ENCODE results near the gene ARL15. TPM values are rescaled to one million over a fixed set of nuclear protein-coding genes. Genes with fewer than 3 reads are reported as not detected.

The ARL15 gene
- polyA plus RNA-seq, 1 of the 3 experiments (the other 2 are of a cell fraction) = 6.4 TPM

DNA sequence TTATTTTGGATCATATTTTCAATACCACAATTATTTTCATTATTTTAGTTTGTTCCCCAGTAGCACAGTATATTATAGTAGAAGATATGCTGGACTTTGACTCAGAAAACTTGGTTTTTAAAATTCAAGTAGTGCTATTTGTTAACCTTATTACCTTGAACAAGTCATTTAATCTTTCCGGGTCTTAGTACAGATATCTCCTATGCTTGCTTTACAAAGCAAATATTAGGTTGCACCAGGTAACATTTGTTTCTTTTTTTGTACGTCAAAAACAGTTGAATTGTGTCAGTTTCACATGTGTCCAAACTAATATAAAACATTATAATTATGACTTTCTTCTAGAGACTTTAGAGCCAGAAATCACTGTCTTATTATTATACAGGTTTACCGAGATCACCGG is 338.1 kb downstream of the ARL15 start:
- TF ChIP-seq, protein P1, sequence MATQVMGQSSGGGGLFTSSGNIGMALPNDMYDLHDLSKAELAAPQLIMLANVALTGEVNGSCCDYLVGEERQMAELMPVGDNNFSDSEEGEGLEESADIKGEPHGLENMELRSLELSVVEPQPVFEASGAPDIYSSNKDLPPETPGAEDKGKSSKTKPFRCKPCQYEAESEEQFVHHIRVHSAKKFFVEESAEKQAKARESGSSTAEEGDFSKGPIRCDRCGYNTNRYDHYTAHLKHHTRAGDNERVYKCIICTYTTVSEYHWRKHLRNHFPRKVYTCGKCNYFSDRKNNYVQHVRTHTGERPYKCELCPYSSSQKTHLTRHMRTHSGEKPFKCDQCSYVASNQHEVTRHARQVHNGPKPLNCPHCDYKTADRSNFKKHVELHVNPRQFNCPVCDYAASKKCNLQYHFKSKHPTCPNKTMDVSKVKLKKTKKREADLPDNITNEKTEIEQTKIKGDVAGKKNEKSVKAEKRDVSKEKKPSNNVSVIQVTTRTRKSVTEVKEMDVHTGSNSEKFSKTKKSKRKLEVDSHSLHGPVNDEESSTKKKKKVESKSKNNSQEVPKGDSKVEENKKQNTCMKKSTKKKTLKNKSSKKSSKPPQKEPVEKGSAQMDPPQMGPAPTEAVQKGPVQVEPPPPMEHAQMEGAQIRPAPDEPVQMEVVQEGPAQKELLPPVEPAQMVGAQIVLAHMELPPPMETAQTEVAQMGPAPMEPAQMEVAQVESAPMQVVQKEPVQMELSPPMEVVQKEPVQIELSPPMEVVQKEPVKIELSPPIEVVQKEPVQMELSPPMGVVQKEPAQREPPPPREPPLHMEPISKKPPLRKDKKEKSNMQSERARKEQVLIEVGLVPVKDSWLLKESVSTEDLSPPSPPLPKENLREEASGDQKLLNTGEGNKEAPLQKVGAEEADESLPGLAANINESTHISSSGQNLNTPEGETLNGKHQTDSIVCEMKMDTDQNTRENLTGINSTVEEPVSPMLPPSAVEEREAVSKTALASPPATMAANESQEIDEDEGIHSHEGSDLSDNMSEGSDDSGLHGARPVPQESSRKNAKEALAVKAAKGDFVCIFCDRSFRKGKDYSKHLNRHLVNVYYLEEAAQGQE (IDR thresholded peaks at IDR 0.05; ENCODE audit: low read depth, low read length) = no peak
- DNase-seq = no peak
- no peaks in the 10 kb centered on the region for H3K27me3 ChIP-seq (ENCODE audit: insufficient read depth)
- H3K79me2 ChIP-seq (ENCODE audit: insufficient read depth) = no peaks in the 10 kb centered on the region
- H3K9ac ChIP-seq = no peak overlapping the region
- no peak overlapping the region for H3K4me3 ChIP-seq (ENCODE audit: low read depth in 2 of 2, low read length in 1 of 2)
- H3K4me1 ChIP-seq (ENCODE audit: control insufficient read depth in 1 of 2, insufficient read depth in 2 of 2, low read depth in 1 of 2, low read length in 1 of 2) = peaks cover 0 to 8% of the 10 kb centered on the region in 2 experiments; a peak in 2 of 4 replicates
- no peak overlapping the region for H3K27ac ChIP-seq (ENCODE audit: low read depth in 2 of 2, low read length in 1 of 2)
- no peaks in the 10 kb centered on the region for H3K36me3 ChIP-seq (replicated peaks in 1 of 2; ENCODE audit: control insufficient read depth in 1 of 2, insufficient read depth in 2 of 2, low read length in 1 of 2)
- CTCF ChIA-PET = no interaction called here
- no peak overlapping the region for H2AFZ ChIP-seq (ENCODE audit: low read depth)
- WGBS (ENCODE audit: low lambda C conversion rate) = 100% methylated on average over 4 of the region's 4 CpGs
- no peak overlapping the region for H3K4me2 ChIP-seq
- H3K9me3 ChIP-seq = no peaks in the 10 kb centered on the region
- POLR2A ChIA-PET = no interaction called here
- no peaks in the 10 kb centered on the region for H4K20me1 ChIP-seq (ENCODE audit: insufficient read depth)
- no peaks in the 10 kb centered on the region for H3K9me2 ChIP-seq
- H3F3A ChIP-seq (replicated peaks; ENCODE audit: insufficient read depth) = no peaks in the 10 kb centered on the region

- no peaks in the 10 kb centered on the region for H4K20me1 ChIP-seq (ENCODE audit: insufficient read depth)
- peaks cover 0 to 8% of the 10 kb centered on the region in 2 experiments; a peak in 2 of 4 replicates for H3K4me1 ChIP-seq (ENCODE audit: control insufficient read depth in 1 of 2, insufficient read depth in 2 of 2, low read depth in 1 of 2, low read length in 1 of 2)
- H3K79me2 ChIP-seq (ENCODE audit: insufficient read depth) = no peaks in the 10 kb centered on the region
- no peak overlapping the region for H3K9ac ChIP-seq
- H3K36me3 ChIP-seq (replicated peaks in 1 of 2; ENCODE audit: control insufficient read depth in 1 of 2, insufficient read depth in 2 of 2, low read length in 1 of 2) = no peaks in the 10 kb centered on the region
- ChIA-PET CTCF (interaction anchor here (0.8 kb wide), 1 partner anchor 20 kb away, joined by 3 read pairs; no protein-coding TSS in a partner anchor), POLR2A (no interaction called here)
- H3K4me3 ChIP-seq (ENCODE audit: low read depth in 2 of 2, low read length in 1 of 2) = no peak overlapping the region
- TF ChIP-seq, protein P1 (IDR thresholded peaks at IDR 0.05; ENCODE audit: low read depth, low read length) = no peak
- TF ChIP-seq FOSL2 (IDR thresholded peaks at IDR 0.05; ENCODE audit: borderline replicate concordance, low read depth) (no peak), GATA2 (CRISPR knock-in tag; IDR thresholded peaks at IDR 0.05) (no peak), FOXM1 (IDR thresholded peaks at IDR 0.05; ENCODE audit: low read depth) (no peak), USF2 (IDR thresholded peaks at IDR 0.05; ENCODE audit: borderline replicate concordance, low read depth, low read length) (no peak), POLR2AphosphoS5 (IDR thresholded peaks at IDR 0.05; ENCODE audit: low read depth, low read length) (no peak), JUND (IDR thresholded peaks at IDR 0.05) (no peak), TCF12 (IDR thresholded peaks at IDR 0.05) (no peak), TEAD4 (IDR thresholded peaks at IDR 0.05; ENCODE audit: borderline replicate concordance, insufficient read depth) (no peak), MEF2A (IDR thresholded peaks at IDR 0.05; ENCODE audit: borderline replicate concordance, low read depth) (no peak)
- TF ChIP-seq, protein P2, sequence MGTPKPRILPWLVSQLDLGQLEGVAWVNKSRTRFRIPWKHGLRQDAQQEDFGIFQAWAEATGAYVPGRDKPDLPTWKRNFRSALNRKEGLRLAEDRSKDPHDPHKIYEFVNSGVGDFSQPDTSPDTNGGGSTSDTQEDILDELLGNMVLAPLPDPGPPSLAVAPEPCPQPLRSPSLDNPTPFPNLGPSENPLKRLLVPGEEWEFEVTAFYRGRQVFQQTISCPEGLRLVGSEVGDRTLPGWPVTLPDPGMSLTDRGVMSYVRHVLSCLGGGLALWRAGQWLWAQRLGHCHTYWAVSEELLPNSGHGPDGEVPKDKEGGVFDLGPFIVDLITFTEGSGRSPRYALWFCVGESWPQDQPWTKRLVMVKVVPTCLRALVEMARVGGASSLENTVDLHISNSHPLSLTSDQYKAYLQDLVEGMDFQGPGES (IDR thresholded peaks at IDR 0.05; ENCODE audit: low read depth, low read length) = no peak
- DNase-seq = no peak
- H2AFZ ChIP-seq (ENCODE audit: low read depth) = no peak overlapping the region
- no peak overlapping the region for H3K4me2 ChIP-seq
- no peaks in the 10 kb centered on the region for H3K9me3 ChIP-seq
- H3F3A ChIP-seq (replicated peaks; ENCODE audit: insufficient read depth) = no peaks in the 10 kb centered on the region
- no peak overlapping the region for H3K27ac ChIP-seq (ENCODE audit: low read depth in 2 of 2, low read length in 1 of 2)
- H3K27me3 ChIP-seq (ENCODE audit: insufficient read depth) = no peaks in the 10 kb centered on the region
- no peaks in the 10 kb centered on the region; the same call in 1 of the 2 replicates for H3K9me2 ChIP-seq
Measured at GRCh38 chr5:53971551-53971950, 338.8 kb downstream of the ARL15 start.

Data from SK-N-SH (cell line).